Uterus (tissue), 4 donors: ENCODE measurements around the gene CEACAM5. TPM values are rescaled to one million over a fixed set of nuclear protein-coding genes. Genes with fewer than 3 reads are reported as not detected.

Experiments used
- DNase-seq, 2 donors: peaks; one replicate each; pipeline ENCODE4 v3.0.0-alpha.2; 2019 to 2020
- H3K27ac ChIP-seq, 2 donors: fragments of 200-600 bp; sonication (generic); 1 replicate in 1 of 2; 2 replicates in 1 of 2; pipeline ENCODE4 v1.5.1; 2016 to 2018
- H3K27me3 ChIP-seq, 2 donors: fragments of 200-600 bp; sonication (generic); one replicate each; pipeline ENCODE4 v1.5.1; 2018 to 2019; ENCODE audit warnings: control low read depth in 1 of 2
- H3K36me3 ChIP-seq, 2 donors: fragments of 200-600 bp; sonication (generic); one replicate each; pipeline ENCODE4 v1.5.1; 2019; ENCODE audit warnings: control low read depth in 1 of 2
- H3K4me1 ChIP-seq, 2 donors: fragments of 200-600 bp; sonication (generic); one replicate each; pipeline ENCODE4 v1.5.1; 2018 to 2019; ENCODE audit warnings: control low read depth in 1 of 2
- H3K4me3 ChIP-seq, 2 donors: fragments of 200-600 bp; sonication (generic); 1 replicate in 1 of 2; 2 replicates in 1 of 2; pipeline ENCODE4 v1.5.1; 2018 to 2019; ENCODE audit warnings: mild to moderate bottlenecking in 1 of 2
- H3K9me3 ChIP-seq, 2 donors: fragments of 200-600 bp; sonication (generic); one replicate each; pipeline ENCODE4 v1.5.1; 2019; ENCODE audit warnings: control low read depth in 1 of 2
- CTCF ChIP-seq, 4 experiments: fragments of 200-600 bp in 2 of 4; fragments of 450-650 bp in 2 of 4; sonication (generic) in 2 of 4; IDR thresholded peaks; one replicate each; pipeline ENCODE4 v1.5.1; 2016 to 2019; ENCODE audit warnings: antibody characterized with exemption in 4 of 4, mild to moderate bottlenecking in 2 of 4, moderate library complexity in 1 of 4
- POLR2A ChIP-seq, 2 donors: fragments of 450-650 bp; IDR thresholded peaks; one replicate each; pipeline ENCODE4 v1.6.1; 2016; ENCODE audit warnings: antibody characterized with exemption in 2 of 2, mild to moderate bottlenecking in 1 of 2, moderate library complexity in 1 of 2
- intact Hi-C: fragments of 100-400 bp; cut with DNase I; formaldehyde crosslinking; loops from one replicate; pipeline ENCODE4 v1.15.1; 2023; ENCODE audit warnings: low total_unique reads
- total RNA-seq, 4 donors: library from RNA; depleted of rRNA in 3 of 4; stranded (reverse); fragments of >200 nt in 3 of 4; gene quantifications; one replicate each; pipeline versions ENCODE4 v1.1.0 to v1.2.4, GENCODE V29; 2014 to 2023
- donor health status: DM: yes; HTN: yes; CAD: no.

CEACAM5 gene
- total RNA-seq, result under 1 TPM in 2 of 4 donors, not detected in 2; 0.29 to 0.51 TPM

- no peak within 1 kb of the TSS for H3K27ac ChIP-seq
- intact Hi-C loops, result no loop called here
- DNase-seq, result no peak
These were observed at the start of gene CEACAM5 for GRCh38 chr19:41708481-41708880. Gene CEACAM5 (plus strand): TSS chr19:41708626. CDS start chr19:41708732, 106 bp downstream.

GRCh38 chr19:41666075-41666474, 42.4 kb upstream of the CEACAM5 start:
- no peak overlapping the region for H3K4me3 ChIP-seq
- H3K9me3 ChIP-seq, result peaks cover 0 to 5% of the 10 kb centered on the region in 2 donors
- no peaks in the 10 kb centered on the region for H3K36me3 ChIP-seq
- intact Hi-C loops, result no loop called here
- DNase-seq, result no peak
- no peak for TF ChIP-seq POLR2A (IDR thresholded peaks at IDR 0.05)
- TF ChIP-seq CTCF (IDR thresholded peaks at IDR 0.05), result no peak
- no peak overlapping the region for H3K27ac ChIP-seq
- no peaks in the 10 kb centered on the region for H3K4me1 ChIP-seq
- no peaks in the 10 kb centered on the region for H3K27me3 ChIP-seq

More at GRCh38 chr19:41708481-41708880, at the start of gene CEACAM5:
- no peaks in the 10 kb centered on the region for H3K9me3 ChIP-seq
- no peaks in the 10 kb centered on the region for H3K4me1 ChIP-seq
- no peaks in the 10 kb centered on the region for H3K36me3 ChIP-seq
- H3K4me3 ChIP-seq, result no peak within 1 kb of the TSS
- no peak for TF ChIP-seq CTCF (IDR thresholded peaks at IDR 0.05)
- no peak for TF ChIP-seq POLR2A (IDR thresholded peaks at IDR 0.05)
- no peaks in the 10 kb centered on the region for H3K27me3 ChIP-seq

GRCh38 chr19:41668315-41668714, 40.1 kb upstream of the CEACAM5 start:
- intact Hi-C loops, result no loop called here
- H3K27me3 ChIP-seq, result no peaks in the 10 kb centered on the region

GRCh38 chr19:41670755-41671154, 37.7 kb upstream of the CEACAM5 start:
- H3K27ac ChIP-seq, result no peak overlapping the region
- peaks cover 0 to 5% of the 10 kb centered on the region in 2 donors for H3K9me3 ChIP-seq
- DNase-seq, result no peak
- intact Hi-C loops, result no loop called here
- H3K36me3 ChIP-seq, result no peaks in the 10 kb centered on the region
- no peak overlapping the region for H3K4me3 ChIP-seq
- TF ChIP-seq CTCF (IDR thresholded peaks at IDR 0.05), result no peak
- TF ChIP-seq POLR2A (IDR thresholded peaks at IDR 0.05), result no peak
- no peaks in the 10 kb centered on the region for H3K27me3 ChIP-seq
- H3K4me1 ChIP-seq, result no peaks in the 10 kb centered on the region

More at GRCh38 chr19:41668315-41668714, 40.1 kb upstream of the CEACAM5 start:
- H3K4me3 ChIP-seq, result no peak overlapping the region
- H3K9me3 ChIP-seq, result peaks cover 0 to 5% of the 10 kb centered on the region in 2 donors
- no peaks in the 10 kb centered on the region for H3K36me3 ChIP-seq
- H3K4me1 ChIP-seq, result no peaks in the 10 kb centered on the region
- no peak overlapping the region for H3K27ac ChIP-seq
- TF ChIP-seq CTCF (IDR thresholded peaks at IDR 0.05), result no peak
- TF ChIP-seq POLR2A (IDR thresholded peaks at IDR 0.05), result no peak
- DNase-seq, result no peak

- Histone ChIP-seq H3K27me3 (no peaks in the 10 kb centered on the region), H3K9me3 (no peaks in the 10 kb centered on the region), H3K4me1 (no peaks in the 10 kb centered on the region), H3K27ac (no peak overlapping the region), H3K4me3 (no peak overlapping the region), H3K36me3 (no peaks in the 10 kb centered on the region)
- TF ChIP-seq POLR2A (IDR thresholded peaks at IDR 0.05), result no peak
- no peak for TF ChIP-seq CTCF (IDR thresholded peaks at IDR 0.05)
- no peak for DNase-seq
- intact Hi-C loops, result no loop called here
These were observed 36.9 kb upstream of the CEACAM5 start for GRCh38 chr19:41671486-41671885.
